LNCaP clone FGC (cell line): ENCODE data around the gene EHBP1.

Experiments
- DNase-seq: peaks from one replicate; pipeline ENCODE4 v3.0.0-alpha.2; 2011; ENCODE audit warnings: low read depth
- H3K4me3 ChIP-seq: 2 replicates; pipeline ENCODE4 v1.5.1; 2011; ENCODE audit warnings: mild to moderate bottlenecking, low read depth, low read length, control low read depth
- CTCF ChIP-seq: IDR thresholded peaks from 2 replicates; pipeline ENCODE4 v1.5.1; 2012; ENCODE audit warnings: mild to moderate bottlenecking; ENCODE audit not compliant: control insufficient read depth, insufficient read depth; ENCODE audit errors: extremely low read depth

The EHBP1 gene

GRCh38 chr2:62894966-62895631 is 189.6 kb downstream of the EHBP1 start:
- no peak for DNase-seq
- no peak overlapping the region for H3K4me3 ChIP-seq
- TF ChIP-seq CTCF: no peak

- no peak for DNase-seq
- no peak overlapping the region for H3K4me3 ChIP-seq
- no peak for TF ChIP-seq CTCF
These were observed 190.1 kb downstream of the EHBP1 start for GRCh38 chr2:62895632-62896009.

DNA sequence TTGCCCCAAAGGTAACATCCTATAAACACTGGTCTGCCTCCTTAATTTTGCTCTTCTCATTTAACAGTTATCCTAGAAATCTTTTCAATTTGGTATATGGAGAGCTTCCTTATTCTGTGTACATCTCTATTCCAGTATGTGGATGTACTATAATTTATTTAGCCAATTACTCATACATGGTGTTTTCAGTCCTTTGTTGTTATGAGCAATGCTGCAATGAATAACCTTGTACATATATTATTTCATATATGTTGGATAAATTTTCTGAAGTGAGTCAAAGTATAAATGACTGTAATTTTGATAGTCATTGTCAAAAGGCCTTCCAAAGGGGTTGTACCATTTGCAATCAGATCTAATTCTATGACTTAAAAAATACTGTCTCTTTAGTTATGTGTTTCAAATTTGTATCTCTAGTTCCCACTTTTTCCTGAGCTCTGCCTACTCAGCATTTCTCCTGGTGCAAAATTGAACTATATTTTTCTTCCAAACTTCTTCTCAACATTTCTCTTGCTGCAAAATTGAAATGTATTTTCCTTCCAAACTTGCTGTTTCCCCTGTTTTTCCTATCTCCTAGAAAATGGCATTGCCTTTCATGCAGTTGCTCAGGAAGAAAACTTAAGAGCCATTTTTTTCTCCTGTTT is 191.8 kb downstream of the EHBP1 start:
- DNase-seq: no peak
- H3K4me3 ChIP-seq: no peak overlapping the region
- TF ChIP-seq CTCF: no peak

DNA sequence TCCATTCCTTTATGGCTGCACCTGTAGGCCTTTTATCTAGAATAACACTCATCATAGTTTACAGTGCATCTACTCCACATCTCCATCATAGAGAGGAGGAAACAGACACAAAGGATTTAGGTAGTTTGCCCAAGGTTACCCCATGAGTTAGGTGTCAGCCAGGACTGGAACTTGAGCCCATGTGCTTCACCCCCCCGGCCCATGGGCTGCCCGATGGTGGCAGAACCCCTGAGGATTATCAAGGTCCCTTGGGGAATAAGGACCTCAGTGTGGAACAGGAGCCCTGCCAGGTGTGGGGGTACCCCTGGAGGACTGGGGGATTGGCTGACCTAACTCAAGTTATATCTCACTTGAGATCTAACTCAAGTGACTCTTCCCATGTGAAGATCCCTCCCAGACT is 198.8 kb downstream of the EHBP1 start:
- no peak for DNase-seq
- no peak overlapping the region for H3K4me3 ChIP-seq
- no peak for TF ChIP-seq CTCF

DNA sequence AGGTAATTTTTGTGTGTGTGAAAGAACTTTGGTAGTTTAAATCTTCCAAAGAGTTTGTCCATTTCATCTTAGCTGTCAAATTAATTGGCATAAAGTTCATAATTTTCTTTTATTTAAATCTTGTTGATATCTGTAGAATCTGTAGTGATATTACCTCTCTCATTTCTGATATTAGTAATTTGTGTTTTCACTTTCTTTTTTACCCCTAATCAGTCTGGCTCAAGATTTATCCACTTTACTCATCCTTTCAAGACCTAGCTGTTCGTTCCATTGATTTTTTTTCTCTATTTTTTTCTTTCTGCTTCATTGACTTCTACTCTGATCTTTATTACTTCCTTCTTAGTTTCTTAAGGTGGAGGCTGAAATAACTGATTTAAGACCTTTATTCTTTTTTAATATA is 202.6 kb downstream of the EHBP1 start:
- no peak for DNase-seq
- no peak overlapping the region for H3K4me3 ChIP-seq
- TF ChIP-seq CTCF: no peak

- no peak for TF ChIP-seq CTCF
- H3K4me3 ChIP-seq: no peak overlapping the region
- DNase-seq: no peak
These were observed 207.8 kb downstream of the EHBP1 start for GRCh38 chr2:62913311-62913710.

DNA sequence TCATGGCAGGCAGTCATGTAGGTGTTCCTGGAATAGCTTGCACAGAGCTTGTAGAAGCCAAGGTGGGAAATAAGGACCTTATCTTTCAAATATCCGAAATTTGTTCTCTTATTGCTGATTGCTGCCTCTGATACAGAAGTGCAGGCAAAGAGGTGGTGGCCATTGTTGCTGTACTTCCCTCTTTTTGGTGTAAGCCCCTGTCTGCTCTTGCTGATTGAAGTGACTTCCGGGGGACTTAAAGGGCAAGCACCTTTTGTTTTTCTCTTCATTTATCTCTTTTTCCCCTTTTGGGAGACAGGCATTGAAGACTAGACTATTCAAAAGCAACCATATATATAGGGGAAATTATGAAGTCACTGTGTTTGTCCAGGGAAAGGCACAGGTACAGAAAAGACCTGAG is 213.5 kb downstream of the EHBP1 start:
- TF ChIP-seq CTCF: no peak
- no peak overlapping the region for H3K4me3 ChIP-seq
- no peak for DNase-seq
